Activated CD4-positive, alpha-beta T cell treated with anti-CD3 and anti-CD28 coated beads, Interleukin-2, amount 50 U/mL, for 1 hour (primary cell): Measurements from ENCODE around the gene PKNOX2.

Experiments used
- DNase-seq: peaks from one replicate; pipeline ENCODE4 v3.0.0-alpha.2; 2020

The PKNOX2 gene

DNA sequence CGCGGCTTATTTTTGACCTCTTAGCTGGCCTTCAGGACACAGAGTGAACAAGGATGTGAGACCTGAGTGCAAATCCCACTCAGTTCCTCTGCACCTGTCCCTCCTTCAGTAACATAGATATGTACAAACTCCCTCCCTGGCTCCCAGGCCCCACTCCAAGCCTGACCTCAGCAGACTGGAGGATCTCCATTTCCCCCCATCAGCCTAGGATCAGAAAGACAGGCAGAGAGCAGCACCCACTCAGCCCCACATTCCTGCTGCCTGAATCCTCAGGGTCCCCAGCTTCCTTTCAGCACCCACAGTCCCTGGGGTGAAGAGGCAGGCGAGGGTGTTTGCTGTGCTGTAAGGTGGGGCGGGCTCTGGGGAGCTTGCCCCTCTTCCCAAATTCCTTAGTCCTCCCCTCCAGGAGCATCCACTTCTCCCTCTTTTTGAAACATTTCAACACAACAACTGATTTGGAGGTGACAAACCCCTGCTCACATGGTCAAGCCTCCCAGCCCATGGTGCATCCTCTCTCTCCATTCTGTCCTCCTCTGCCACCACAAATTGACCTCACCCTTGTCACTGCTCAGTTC is 180.4 kb downstream of the PKNOX2 start:
- DNase-seq, result no peak

DNA sequence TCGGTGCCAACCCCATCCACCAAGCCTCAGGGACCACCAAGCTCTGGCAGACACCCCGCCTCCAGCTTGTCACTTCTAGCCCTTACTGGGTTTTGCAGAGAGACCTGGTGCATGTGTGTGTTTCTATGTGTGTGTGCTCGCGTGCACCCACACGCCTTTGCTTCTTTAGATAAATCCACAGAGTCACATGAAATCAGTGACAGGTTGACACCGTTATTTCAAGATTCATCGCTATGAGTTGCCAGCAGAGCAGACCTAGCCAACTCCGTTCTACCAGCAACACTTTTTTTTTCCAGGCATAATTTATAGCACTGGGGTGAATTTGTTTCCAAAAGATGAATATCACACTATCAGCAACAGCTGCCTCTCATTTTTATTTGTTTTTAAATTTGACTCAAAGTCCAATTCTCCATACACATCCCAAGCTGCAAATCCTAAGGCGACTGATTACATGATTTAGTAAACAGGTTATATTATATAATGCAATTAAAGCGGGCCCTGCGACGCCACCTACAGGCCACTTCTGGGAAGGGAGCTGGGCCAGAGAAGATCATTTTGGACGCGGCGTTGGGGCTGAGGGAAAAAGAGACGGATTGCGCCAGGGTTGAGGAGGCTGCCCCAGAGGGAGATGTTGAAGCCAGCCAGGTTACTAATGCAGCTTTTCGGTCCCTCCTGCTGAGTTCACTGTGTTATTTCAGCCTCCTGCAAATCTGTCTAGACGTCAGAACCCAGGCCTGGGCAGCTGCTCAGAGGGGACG is 181.0 kb downstream of the PKNOX2 start:
- peak; percentile 34 for DNase-seq

DNA sequence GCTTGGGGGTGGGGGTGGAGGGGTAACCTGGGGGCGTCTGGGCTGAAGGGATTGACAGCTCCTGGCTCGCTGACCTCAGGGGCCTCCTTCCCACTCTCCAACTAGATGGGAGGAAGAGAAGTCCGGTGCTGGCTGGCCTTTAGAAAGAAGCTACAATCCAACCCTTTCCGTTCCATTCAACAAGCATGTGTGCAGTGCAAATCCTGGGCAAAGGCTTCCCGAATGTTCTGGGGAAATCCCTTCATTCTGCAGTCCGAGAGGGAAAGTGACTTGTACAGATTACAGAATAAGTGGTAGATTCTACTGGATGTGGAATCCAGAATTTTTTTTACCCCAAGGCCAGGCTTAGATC is 181.6 kb downstream of the PKNOX2 start:
- no peak for DNase-seq

DNA sequence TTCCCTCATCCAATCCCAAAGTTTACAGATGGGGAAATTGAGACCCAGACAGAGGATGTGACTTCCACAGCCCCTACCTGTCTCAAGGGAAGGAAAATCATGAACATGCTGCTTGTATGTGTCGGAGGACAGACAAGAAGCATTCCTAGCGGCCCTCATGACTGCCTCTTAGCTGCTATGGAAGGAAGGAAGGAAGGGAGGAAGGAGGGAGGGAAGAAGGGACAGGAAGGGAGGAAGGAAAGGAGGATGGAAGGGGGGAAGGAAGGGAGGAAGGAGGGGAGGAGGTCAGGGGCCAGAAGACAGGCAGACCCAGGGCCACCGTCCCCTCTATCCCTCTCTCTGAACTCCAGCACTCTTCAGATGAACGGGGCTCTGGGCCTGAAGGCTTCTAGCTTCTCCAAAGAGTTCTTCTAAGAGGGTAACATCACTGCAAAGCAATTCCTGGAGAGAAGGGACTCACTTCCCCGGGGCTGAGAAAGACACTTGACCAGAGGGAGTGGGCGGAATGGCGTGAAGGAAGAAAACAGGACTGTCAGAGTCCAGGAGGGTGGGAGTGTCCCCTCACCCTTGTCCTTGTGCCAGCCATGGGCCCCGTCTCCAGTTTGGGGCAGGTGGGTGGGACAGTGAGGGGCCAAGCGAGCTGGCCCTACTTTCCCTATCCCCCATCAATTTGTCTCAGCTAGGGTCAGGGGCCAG is 182.2 kb downstream of the PKNOX2 start:
- no peak for DNase-seq

DNA sequence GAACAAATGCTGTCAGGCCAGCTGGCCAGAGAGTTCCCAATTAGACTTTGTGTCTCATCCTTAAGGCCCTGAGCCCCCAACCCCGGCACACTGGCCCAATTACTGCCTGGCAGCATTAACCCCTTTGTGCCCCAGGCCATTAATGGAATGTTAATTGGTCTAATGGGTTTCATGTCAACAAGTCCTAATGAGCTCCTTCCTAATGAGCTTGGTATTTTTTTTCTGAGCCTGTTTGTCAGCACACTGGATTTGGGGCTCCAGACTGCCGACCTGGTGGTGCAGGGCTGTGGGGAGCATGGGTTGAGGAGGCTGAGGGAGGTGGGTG is 182.7 kb downstream of the PKNOX2 start:
- DNase-seq, result no peak

- DNase-seq, result no peak
Observed at GRCh38 chr11:125348141-125348651, 183.6 kb downstream of the PKNOX2 start.

DNA sequence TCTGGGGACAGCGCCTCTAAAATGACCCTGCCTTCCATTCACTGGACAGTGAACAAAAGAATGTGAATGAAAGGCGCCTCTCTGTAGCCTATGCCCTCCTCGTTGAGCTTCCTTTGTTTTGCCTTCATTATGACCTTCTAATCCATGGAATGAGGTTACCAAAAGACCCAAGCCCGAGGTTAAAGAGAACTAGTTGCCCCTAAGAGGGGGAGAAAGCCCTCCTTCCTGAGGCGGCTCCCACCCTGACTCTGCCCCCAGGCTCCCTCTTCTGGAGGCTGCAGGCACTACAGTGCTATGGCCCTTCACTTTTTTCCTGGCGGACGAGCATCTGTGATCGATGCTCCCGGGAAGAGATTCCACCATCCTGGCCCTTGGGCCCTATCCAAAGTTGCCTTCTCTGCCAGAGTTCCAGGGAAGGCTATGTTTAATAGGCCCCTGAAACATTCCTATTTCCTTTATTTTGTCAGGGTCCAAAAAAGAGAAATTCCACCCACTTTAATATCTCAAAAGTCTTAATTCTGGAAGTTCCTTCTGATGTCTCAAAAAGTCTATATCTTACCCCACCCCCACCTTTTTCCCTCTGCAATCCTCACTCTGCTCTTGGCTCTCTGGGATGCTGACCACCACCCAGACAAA is 184.2 kb downstream of the PKNOX2 start:
- peak; percentile 41 for DNase-seq

GRCh38 chr11:125350206-125351032 is 185.9 kb downstream of the PKNOX2 start:
- no peak for DNase-seq

GRCh38 chr11:125351033-125351867 is 186.7 kb downstream of the PKNOX2 start:
- DNase-seq, result no peak

GRCh38 chr11:125351868-125352250 is 187.3 kb downstream of the PKNOX2 start:
- DNase-seq, result no peak

DNA sequence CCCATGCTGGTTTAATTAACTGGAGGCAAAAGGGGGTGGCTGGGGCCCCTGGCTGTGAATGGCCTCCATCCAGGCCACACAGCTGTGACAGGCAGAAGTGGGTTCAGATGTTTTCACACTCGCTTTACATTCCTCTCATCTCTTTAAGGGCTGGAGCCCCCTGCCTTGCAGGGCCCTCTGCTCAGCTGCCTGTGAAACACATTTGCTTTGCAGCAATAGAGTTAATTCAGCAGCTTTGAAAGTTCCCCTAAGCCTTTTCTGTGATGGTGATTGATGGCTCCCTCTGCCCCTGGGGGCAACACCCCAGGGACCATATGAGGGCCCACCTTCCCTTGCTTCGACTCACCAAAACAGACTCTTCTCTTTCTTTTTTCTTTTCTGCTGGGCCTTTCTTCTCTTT is 192.2 kb downstream of the PKNOX2 start:
- no peak for DNase-seq

DNA sequence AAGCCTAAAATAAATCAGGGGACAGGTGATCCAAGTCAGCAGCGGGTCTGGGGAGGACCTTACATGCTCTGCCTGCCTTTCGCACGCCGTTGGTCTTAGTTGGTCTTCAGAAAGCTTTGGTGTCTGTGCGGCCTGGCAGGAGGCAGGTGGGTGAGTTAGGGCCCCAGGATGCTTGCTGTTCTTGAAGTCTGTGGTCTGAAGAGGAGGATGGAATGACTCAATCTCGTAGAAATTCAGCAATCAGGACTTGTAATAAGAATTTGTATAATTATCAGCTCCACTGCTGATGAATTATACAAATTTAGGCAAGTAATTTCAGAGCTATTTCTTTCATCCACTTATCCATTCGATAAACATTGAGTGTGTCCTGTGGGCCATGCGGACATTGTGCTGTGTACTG is 193.0 kb downstream of the PKNOX2 start:
- no peak for DNase-seq

GRCh38 chr11:125358254-125358840 is 193.8 kb downstream of the PKNOX2 start:
- DNase-seq, result no peak

GRCh38 chr11:125359130-125359529 is 194.6 kb downstream of the PKNOX2 start:
- DNase-seq, result no peak

GRCh38 chr11:125360066-125360465 is 195.5 kb downstream of the PKNOX2 start:
- DNase-seq, result no peak

DNA sequence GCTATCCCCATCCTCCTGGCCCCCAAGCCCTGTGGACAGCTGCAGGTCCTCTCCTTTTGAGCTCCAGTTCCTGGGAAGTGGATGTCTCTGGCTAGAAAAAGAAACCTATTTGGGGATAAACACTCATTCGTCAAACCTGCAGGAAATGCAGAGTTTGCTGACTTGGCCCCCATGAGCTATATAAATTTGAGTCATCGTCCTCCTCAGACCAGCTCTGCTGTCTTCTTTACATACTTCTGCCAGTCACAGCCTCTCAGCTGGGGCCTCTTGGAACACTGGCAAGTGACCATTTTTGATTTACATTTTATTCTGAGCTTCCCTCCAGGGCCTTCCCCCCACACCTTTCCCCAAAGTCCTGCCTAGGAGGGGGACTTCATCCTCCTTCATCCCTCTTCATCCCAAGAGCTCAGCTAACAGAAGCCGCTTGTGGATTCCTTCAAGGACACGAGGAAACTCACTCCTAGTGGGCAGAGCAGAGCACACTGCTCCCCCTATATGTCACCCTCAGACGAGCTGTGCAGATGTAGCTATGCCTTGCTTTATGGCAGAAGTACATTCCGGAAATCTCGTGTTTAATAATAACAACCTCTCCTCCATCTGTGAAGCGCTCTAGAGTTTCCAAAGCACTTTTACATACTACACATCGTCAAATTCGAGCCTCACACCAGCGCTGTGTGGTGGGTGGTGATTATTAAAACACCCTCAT is 199.7 kb downstream of the PKNOX2 start:
- DNase-seq, result no peak

- no peak for DNase-seq
Observed at GRCh38 chr11:125365196-125365931, 200.8 kb downstream of the PKNOX2 start.

- DNase-seq, result no peak
Observed at GRCh38 chr11:125367710-125368109, 203.2 kb downstream of the PKNOX2 start.

DNA sequence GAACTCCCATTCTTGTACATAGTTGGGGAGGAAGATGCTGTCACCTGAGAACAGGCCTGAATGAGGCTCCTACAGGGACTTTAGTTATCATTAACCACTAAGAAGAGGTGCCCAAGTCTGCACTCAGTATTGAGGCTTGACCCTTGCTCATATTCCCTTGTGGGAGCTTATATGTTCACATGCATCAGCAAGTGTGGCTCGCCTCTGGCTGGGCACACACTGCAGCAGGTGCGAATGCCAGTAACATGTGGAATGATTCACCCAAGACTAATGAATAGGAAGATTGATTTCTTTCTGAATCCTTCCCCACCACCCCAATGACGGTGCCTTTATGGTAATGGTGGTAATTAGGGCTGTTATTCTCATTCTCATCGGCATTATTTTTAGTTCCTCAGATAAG is 204.2 kb downstream of the PKNOX2 start:
- DNase-seq, result no peak

DNA sequence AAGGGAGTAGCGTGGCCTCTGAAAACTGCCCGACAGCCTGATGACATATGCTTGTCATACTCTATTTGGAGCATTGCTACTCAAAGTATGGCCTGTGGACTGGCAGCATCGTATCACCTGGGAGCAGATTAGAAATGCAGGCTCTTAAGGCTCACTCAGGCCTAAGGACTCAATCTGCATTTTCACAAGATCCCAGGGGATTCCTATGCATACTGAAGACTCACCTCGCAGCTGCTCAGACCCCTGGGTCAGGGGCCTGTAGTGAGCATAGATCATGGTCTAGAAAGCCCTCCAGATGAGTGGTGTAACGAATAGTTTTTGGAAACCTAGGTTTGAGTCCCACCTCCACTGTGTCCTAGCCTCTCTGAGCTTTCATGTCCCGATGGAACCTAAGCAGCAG is 205.3 kb downstream of the PKNOX2 start:
- DNase-seq, result no peak
